Astrocyte of the spinal cord (primary cell): ENCODE results near the gene CATSPERZ.

Experiments
- DNase-seq: peaks from one replicate; pipeline ENCODE4 v3.0.0; 2011; ENCODE audit warnings: low read depth, low spot score
- H3K4me3 ChIP-seq: 2 replicates; pipeline ENCODE4 v1.5.1; 2011; ENCODE audit warnings: low read depth, mild to moderate bottlenecking, low read length, moderate library complexity
- in situ Hi-C: cut with HindIII; loops from 2 replicates; pipeline ENCODE4 v1.10.0; 2017; ENCODE audit warnings: low sequenced_read_pairs
- TF ChIP-seq, protein P1 (sequence below): IDR thresholded peaks from 2 replicates; pipeline ENCODE4 v1.5.1; 2012; ENCODE audit warnings: low read depth, mild to moderate bottlenecking, low read length, inconsistent platforms

The CATSPERZ gene

GRCh38 chr11:64291752-64292459 lies 8.3 kb upstream of the CATSPERZ start:
- TF ChIP-seq, protein P1, sequence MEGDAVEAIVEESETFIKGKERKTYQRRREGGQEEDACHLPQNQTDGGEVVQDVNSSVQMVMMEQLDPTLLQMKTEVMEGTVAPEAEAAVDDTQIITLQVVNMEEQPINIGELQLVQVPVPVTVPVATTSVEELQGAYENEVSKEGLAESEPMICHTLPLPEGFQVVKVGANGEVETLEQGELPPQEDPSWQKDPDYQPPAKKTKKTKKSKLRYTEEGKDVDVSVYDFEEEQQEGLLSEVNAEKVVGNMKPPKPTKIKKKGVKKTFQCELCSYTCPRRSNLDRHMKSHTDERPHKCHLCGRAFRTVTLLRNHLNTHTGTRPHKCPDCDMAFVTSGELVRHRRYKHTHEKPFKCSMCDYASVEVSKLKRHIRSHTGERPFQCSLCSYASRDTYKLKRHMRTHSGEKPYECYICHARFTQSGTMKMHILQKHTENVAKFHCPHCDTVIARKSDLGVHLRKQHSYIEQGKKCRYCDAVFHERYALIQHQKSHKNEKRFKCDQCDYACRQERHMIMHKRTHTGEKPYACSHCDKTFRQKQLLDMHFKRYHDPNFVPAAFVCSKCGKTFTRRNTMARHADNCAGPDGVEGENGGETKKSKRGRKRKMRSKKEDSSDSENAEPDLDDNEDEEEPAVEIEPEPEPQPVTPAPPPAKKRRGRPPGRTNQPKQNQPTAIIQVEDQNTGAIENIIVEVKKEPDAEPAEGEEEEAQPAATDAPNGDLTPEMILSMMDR = no peak
- in situ Hi-C loops = no loop called here
- H3K4me3 ChIP-seq = no peak overlapping the region
- no peak for DNase-seq

DNA sequence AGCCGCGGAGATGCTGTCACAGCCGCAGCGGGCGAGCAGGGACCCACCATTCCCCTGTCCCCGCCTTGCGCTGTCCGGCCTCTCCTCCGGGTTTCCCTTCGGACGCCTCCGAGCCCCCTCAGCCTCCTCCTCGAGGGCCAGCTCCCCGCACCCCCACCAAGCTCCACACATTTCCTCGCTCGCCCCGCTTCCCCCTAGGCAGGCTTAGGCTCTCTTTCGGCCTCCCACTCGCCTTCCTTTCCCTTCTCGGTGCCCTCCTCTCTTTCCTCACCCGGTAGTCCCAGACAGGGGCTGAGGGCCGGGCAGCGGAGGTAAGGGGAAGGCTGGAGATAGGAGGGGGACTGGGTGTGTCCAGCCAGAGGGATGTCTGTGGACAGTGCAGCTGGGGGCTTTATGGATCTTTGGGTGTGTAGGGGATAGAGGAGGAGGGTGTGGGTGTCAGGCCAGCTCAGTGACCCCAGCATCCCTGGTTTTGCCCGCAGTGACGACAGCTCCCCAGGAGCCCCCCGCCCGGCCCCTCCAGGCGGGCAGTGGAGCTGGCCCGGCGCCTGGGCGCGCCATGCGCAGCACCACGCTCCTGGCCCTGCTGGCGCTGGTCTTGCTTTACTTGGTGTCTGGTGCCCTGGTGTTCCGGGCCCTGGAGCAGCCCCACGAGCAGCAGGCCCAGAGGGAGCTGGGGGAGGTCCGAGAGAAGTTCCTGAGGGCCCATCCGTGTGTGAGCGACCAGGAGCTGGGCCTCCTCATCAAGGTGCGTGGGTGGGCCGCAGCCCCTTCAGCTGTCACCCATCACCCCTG lies 7.5 kb upstream of the CATSPERZ start:
- no peak for DNase-seq
- no peak overlapping the region for H3K4me3 ChIP-seq
- TF ChIP-seq, protein P1 = no peak
- in situ Hi-C loops = no loop called here

DNA sequence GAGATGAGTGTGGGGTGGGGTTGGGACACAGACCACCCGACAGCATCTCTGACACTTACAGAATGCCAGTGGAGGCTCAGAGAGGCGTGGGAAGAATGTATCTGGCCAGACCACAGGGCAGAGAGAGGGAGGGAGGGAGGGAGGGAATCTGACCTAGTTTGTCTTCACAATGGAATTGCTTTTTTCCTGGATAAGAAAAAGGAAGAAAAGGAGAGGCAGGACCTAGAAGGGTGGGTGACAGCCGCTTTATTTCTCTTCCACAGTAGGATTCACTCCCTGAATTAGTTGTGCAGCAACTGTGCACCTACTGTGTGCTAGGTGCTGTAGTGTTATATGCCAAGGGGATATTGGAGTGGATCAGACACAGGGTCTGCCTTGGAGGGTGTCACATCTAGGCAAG lies 5.4 kb upstream of the CATSPERZ start:
- no peak for DNase-seq
- in situ Hi-C loops = no loop called here
- TF ChIP-seq, protein P1 = no peak
- H3K4me3 ChIP-seq = no peak overlapping the region

- in situ Hi-C loops = no loop called here
- TF ChIP-seq, protein P1 = no peak
- H3K4me3 ChIP-seq = no peak overlapping the region
- no peak for DNase-seq
Observed at GRCh38 chr11:64295760-64296159, 4.4 kb upstream of the CATSPERZ start.

GRCh38 chr11:64296236-64296635 lies 3.9 kb upstream of the CATSPERZ start:
- in situ Hi-C loops = no loop called here
- TF ChIP-seq, protein P1 = no peak
- no peak overlapping the region for H3K4me3 ChIP-seq
- DNase-seq = no peak

- TF ChIP-seq, protein P1 = no peak
- H3K4me3 ChIP-seq = no peak overlapping the region
- in situ Hi-C loops = no loop called here
- DNase-seq = no peak
Observed at GRCh38 chr11:64296830-64297698, 3.1 kb upstream of the CATSPERZ start.
